H1 (cell line): ENCODE data around the gene REL. TPM values are rescaled to one million over a fixed set of nuclear protein-coding genes. Genes with fewer than 3 reads are reported as not detected.

Experiments
- CTCF ChIA-PET: fragments of 300-600 bp; sonication (Branson Sonifier 250); formaldehyde crosslinking; loops from one replicate; lab custom pipeline; 2021; ENCODE audit not compliant: partially characterized antibody; lab: Charles Lee
- POLR2A ChIA-PET: fragments of 300-600 bp; sonication (Branson Sonifier 250); formaldehyde crosslinking; loops from one replicate; lab custom pipeline; 2021; ENCODE audit warnings: inconsistent platforms; ENCODE audit not compliant: partially characterized antibody; lab: Charles Lee
- DNase-seq, 2 experiments: peaks; one replicate each; pipeline versions ENCODE4 v3.0.0 to v3.0.0-alpha.2; 2010 to 2022; ENCODE audit warnings: low spot score in 2 of 2, low read depth in 1 of 2, mixed read lengths in 1 of 2
- FAIRE-seq: peaks from 2 replicates; lab custom pipeline; 2011; peaks lifted over from hg19 to GRCh38; lab: Jason Lieb, UNC
- H2AFZ ChIP-seq: 2 replicates; pipeline ENCODE4 v1.8.1; 2012; ENCODE audit warnings: low read length, inconsistent platforms
- H2AK5ac ChIP-seq: 2 replicates; pipeline ENCODE4 v1.6.1; 2013; ENCODE audit warnings: low read depth, low read length
- H2BK120ac ChIP-seq: replicated peaks from 2 replicates; pipeline ENCODE3; 2013; ENCODE audit warnings: low read depth, low read length, inconsistent platforms
- H2BK12ac ChIP-seq: 2 replicates; pipeline ENCODE4 v1.6.1; 2013; ENCODE audit warnings: low read depth, low read length
- H2BK15ac ChIP-seq: 2 replicates; pipeline ENCODE4 v1.6.1; 2013; ENCODE audit warnings: low read length
- H2BK20ac ChIP-seq: 2 replicates; pipeline ENCODE4 v1.6.1; 2013; ENCODE audit warnings: low read length
- H2BK5ac ChIP-seq: 2 replicates; pipeline ENCODE4 v1.6.1; 2013; ENCODE audit warnings: low read depth, low read length
- H3K14ac ChIP-seq: 2 replicates; pipeline ENCODE4 v1.6.1; 2013; ENCODE audit warnings: inconsistent platforms; ENCODE audit not compliant: insufficient read length
- H3K18ac ChIP-seq: 2 replicates; pipeline ENCODE4 v1.6.1; 2013; ENCODE audit warnings: low read length; ENCODE audit errors: extremely low read depth
- H3K23ac ChIP-seq: 2 replicates; pipeline ENCODE4 v1.6.1; 2013; ENCODE audit warnings: inconsistent platforms; ENCODE audit not compliant: insufficient read length
- H3K23me2 ChIP-seq: 2 replicates; pipeline ENCODE4 v1.6.1; 2013; ENCODE audit warnings: low read depth, low read length
- H3K27ac ChIP-seq: 2 replicates; pipeline ENCODE4 v1.6.1; 2011; ENCODE audit warnings: low read depth, low read length, inconsistent platforms
- H3K27me3 ChIP-seq, 4 experiments: replicated peaks in 1 of 4; 1 replicate in 1 of 4; 2 replicates in 3 of 4; pipeline versions ENCODE4 v1.6.1 to v1.8.1; 2011 to 2013; ENCODE audit warnings: low read length in 3 of 4, mild to moderate bottlenecking in 3 of 4, inconsistent platforms in 2 of 4, mixed read lengths in 2 of 4, moderate library complexity in 1 of 4; ENCODE audit not compliant: control insufficient read depth in 3 of 4, insufficient read depth in 3 of 4; ENCODE audit errors: extremely low read depth in 1 of 4
- H3K36me3 ChIP-seq, 4 experiments: 2 replicates each; pipeline versions ENCODE4 v1.6.1 to v1.8.1; 2011 to 2013; ENCODE audit warnings: mild to moderate bottlenecking in 4 of 4, low read length in 3 of 4, moderate library complexity in 2 of 4, control low read depth in 1 of 4, inconsistent platforms in 1 of 4; ENCODE audit not compliant: insufficient read depth in 4 of 4, control insufficient read depth in 2 of 4
- H3K4ac ChIP-seq: replicated peaks from 2 replicates; pipeline ENCODE3; 2013; ENCODE audit warnings: low read length, low read depth, mixed read lengths, inconsistent platforms; ENCODE audit not compliant: insufficient read length
- H3K4me1 ChIP-seq, 4 experiments: replicated peaks in 1 of 4; 1 replicate in 1 of 4; 2 replicates in 3 of 4; pipeline versions ENCODE4 v1.6.1 to v1.8.1; 2011 to 2013; ENCODE audit warnings: low read length in 3 of 4, inconsistent platforms in 2 of 4, mixed read lengths in 1 of 4; ENCODE audit not compliant: insufficient read depth in 4 of 4, control insufficient read depth in 3 of 4
- H3K4me2 ChIP-seq, 2 experiments: 2 replicates each; pipeline versions ENCODE4 v1.6.1 to v1.8.1; 2011 to 2013; ENCODE audit warnings: low read depth in 2 of 2, low read length in 2 of 2, control low read depth in 1 of 2, inconsistent platforms in 1 of 2, mild to moderate bottlenecking in 1 of 2; ENCODE audit not compliant: insufficient read depth in 1 of 2
- H3K4me3 ChIP-seq, 4 experiments: fragments of 200-600, 300-600 bp in 1 of 4; sonication (generic), shearing (Covaris generic), sonication (Bioruptor Twin) in 1 of 4; 2 replicates each; pipeline versions ENCODE4 v1.5.1 to v1.8.1; 2011 to 2016; ENCODE audit warnings: low read length in 4 of 4, low read depth in 3 of 4, control low read depth in 2 of 4, inconsistent platforms in 2 of 4, mild to moderate bottlenecking in 2 of 4, mixed read lengths in 1 of 4, moderate library complexity in 1 of 4; ENCODE audit not compliant: insufficient read depth in 2 of 4; ENCODE audit errors: extremely low read depth in 1 of 4
- H3K56ac ChIP-seq: replicated peaks from 2 replicates; pipeline ENCODE3; 2013; ENCODE audit warnings: low read depth, mild to moderate bottlenecking, mixed read lengths, low read length, inconsistent platforms; ENCODE audit not compliant: insufficient read length
- H3K79me1 ChIP-seq: 2 replicates; pipeline ENCODE4 v1.6.1; 2013; ENCODE audit warnings: low read depth, low read length, control low read depth
- H3K79me2 ChIP-seq, 2 experiments: 2 replicates each; pipeline versions ENCODE4 v1.6.1 to v1.8.1; 2012 to 2013; ENCODE audit warnings: low read length in 2 of 2, mild to moderate bottlenecking in 2 of 2, inconsistent platforms in 1 of 2; ENCODE audit not compliant: insufficient read depth in 2 of 2, control insufficient read depth in 1 of 2
- H3K9ac ChIP-seq, 4 experiments: replicated peaks in 1 of 4; 1 replicate in 1 of 4; 2 replicates in 3 of 4; pipeline versions ENCODE4 v1.6.1 to v1.8.1; 2011 to 2013; ENCODE audit warnings: low read depth in 3 of 4, low read length in 3 of 4, control low read depth in 2 of 4, mild to moderate bottlenecking in 2 of 4, moderate library complexity in 2 of 4, inconsistent platforms in 1 of 4; ENCODE audit errors: extremely low read depth in 1 of 4
- H3K9me3 ChIP-seq, 2 experiments: 2 replicates each; pipeline versions ENCODE4 v1.6.1 to v1.8.1; 2012 to 2013; ENCODE audit warnings: mild to moderate bottlenecking in 2 of 2, moderate library complexity in 2 of 2, control low read depth in 1 of 2, inconsistent platforms in 1 of 2, low read depth in 1 of 2, low read length in 1 of 2, mixed read lengths in 1 of 2; ENCODE audit not compliant: insufficient read depth in 2 of 2
- H4K20me1 ChIP-seq, 2 experiments: replicated peaks in 1 of 2; 2 replicates each; pipeline versions ENCODE3 to v1.8.1; 2011 to 2013; ENCODE audit warnings: inconsistent platforms in 2 of 2, low read length in 2 of 2, mild to moderate bottlenecking in 1 of 2; ENCODE audit not compliant: insufficient read depth in 2 of 2, control insufficient read depth in 1 of 2
- H4K5ac ChIP-seq: 2 replicates; pipeline ENCODE4 v1.6.1; 2013; ENCODE audit warnings: low read length, low read depth, mixed read lengths, inconsistent platforms; ENCODE audit not compliant: insufficient read length
- H4K8ac ChIP-seq: 2 replicates; pipeline ENCODE4 v1.8.0; 2013; ENCODE audit warnings: mild to moderate bottlenecking, moderate library complexity, low read length, inconsistent platforms; ENCODE audit not compliant: insufficient read depth; ENCODE audit errors: extremely low read depth
- H4K91ac ChIP-seq: replicated peaks from 2 replicates; pipeline ENCODE3; 2013; ENCODE audit warnings: low read length, mixed read lengths, inconsistent platforms; ENCODE audit not compliant: insufficient read length
- ATF2 ChIP-seq: IDR thresholded peaks from 2 replicates; pipeline ENCODE4 v1.6.1; 2012; ENCODE audit warnings: low read length, inconsistent platforms
- RBBP5 ChIP-seq: IDR thresholded peaks from 2 replicates; pipeline ENCODE4 v1.7.1; 2012; ENCODE audit warnings: low read depth, mild to moderate bottlenecking, inconsistent platforms, low read length, moderate library complexity, borderline replicate concordance
- TBP ChIP-seq: IDR thresholded peaks from 2 replicates; pipeline ENCODE4 v1.6.1; 2011; ENCODE audit warnings: low read depth, low read length, improper control_type of control experiment
- TEAD4 ChIP-seq: IDR thresholded peaks from 2 replicates; pipeline ENCODE4 v1.6.1; 2012; ENCODE audit warnings: low read depth, low read length, inconsistent platforms, mixed read lengths
- ZNF274 ChIP-seq: IDR thresholded peaks from 2 replicates; pipeline ENCODE4 v1.7.0; 2012; ENCODE audit warnings: low read length, borderline replicate concordance; ENCODE audit errors: extremely low read depth
- WGBS, 2 experiments: shearing (Covaris generic) in 1 of 2; methylation state at CpG; one replicate each; pipeline versions ENCODE4 v1.1.6 to v1.1.7; 2013 to 2015; ENCODE audit warnings: low lambda C conversion rate in 2 of 2, mixed read lengths in 2 of 2, inconsistent platforms in 1 of 2, low coverage in 1 of 2, missing lambda C conversion rate in 1 of 2; ENCODE audit not compliant: insufficient replicate concordance in 2 of 2, insufficient coverage in 1 of 2, insufficient read length in 1 of 2; ENCODE audit errors: extremely low coverage in 1 of 2, missing lambda C conversion rate in 1 of 2; 5-methylcytosine and 5-hydroxymethylcytosine counted together
- polyA plus RNA-seq, 7 experiments: library from polyadenylated mRNA; depleted of rRNA in 3 of 7; stranded (reverse) in 5 of 7; unstranded in 2 of 7; fragments of >200 nt in 5 of 7; fragments of 200-250 nt in 2 of 7; gene quantifications; 1 replicate in 5 of 7; 2 replicates in 1 of 7; 4 replicates in 1 of 7; pipeline versions ENCODE4 v1.2.1 to v1.2.3, GENCODE V29; 2011 to 2013; ENCODE audit warnings: missing spikeins in 2 of 7, mixed read lengths in 2 of 7
- total RNA-seq: library from RNA; stranded (reverse); fragmentation: NEBNext Ultra II Directional; extraction: Animal tissue kit (Norgen Biotek cat#: 25700); gene quantifications from 2 replicates; pipeline ENCODE4 v1.2.1, GENCODE V29; 2021

The REL gene
- total and polyA plus RNA-seq, 2 of the 8 experiments (the other 6 are each of a cell fraction or from before 2014, with no cell fraction given): 1.5 to 7.5 TPM

- H2BK5ac ChIP-seq: no peak overlapping the region
- H2AFZ ChIP-seq: no peak overlapping the region
- no peak overlapping the region for H2BK120ac ChIP-seq
- ChIA-PET CTCF (no interaction called here), POLR2A (no interaction called here)
- H2BK15ac ChIP-seq: no peak overlapping the region
- no peak overlapping the region for H3K27ac ChIP-seq
- H3K4me2 ChIP-seq: no peak overlapping the region
- H3K79me2 ChIP-seq: no peaks in the 10 kb centered on the region
- no peak overlapping the region for H3K56ac ChIP-seq
- no peak overlapping the region for H3K4me3 ChIP-seq
- H3K4me1 ChIP-seq: no peaks in the 10 kb centered on the region
- H3K14ac ChIP-seq: no peak overlapping the region
- no peak overlapping the region for H2BK12ac ChIP-seq
- H3K4ac ChIP-seq: no peak overlapping the region
- H3K9ac ChIP-seq: no peak overlapping the region
- no peaks in the 10 kb centered on the region for H3K36me3 ChIP-seq
- DNase-seq: no peak
- no peak for FAIRE-seq
- H4K20me1 ChIP-seq: no peaks in the 10 kb centered on the region
- 92% methylated on average over 3 of the region's 3 CpGs; no CpG with 5 or more reads in 1 of the 2 experiments for WGBS, 2 experiments
- no peak overlapping the region for H4K91ac ChIP-seq
- H3K9me3 ChIP-seq: no peaks in the 10 kb centered on the region
- no peak overlapping the region for H2BK20ac ChIP-seq
- H3K79me1 ChIP-seq: no peaks in the 10 kb centered on the region
- no peak overlapping the region for H2AK5ac ChIP-seq
- no peak overlapping the region for H4K5ac ChIP-seq
- no peak overlapping the region for H3K18ac ChIP-seq
- no peaks in the 10 kb centered on the region for H3K27me3 ChIP-seq
- no peak overlapping the region for H4K8ac ChIP-seq
- H3K23ac ChIP-seq: no peak overlapping the region
- no peaks in the 10 kb centered on the region for H3K23me2 ChIP-seq
- no peak for TF ChIP-seq RBBP5
- no peak for TF ChIP-seq TEAD4
- TF ChIP-seq TBP: no peak
- TF ChIP-seq ATF2: no peak
- TF ChIP-seq ZNF274: no peak
These were observed 77.4 kb downstream of the REL start for GRCh38 chr2:60958800-60959199.
